NAMALWA (cell line): Measurements from ENCODE around the gene ACY1.
A peak's percentile ranks its signal among the peaks of the same experiment; 100 is the strongest.

Experiments used
- DNase-seq: peaks from one replicate; pipeline ENCODE4 v3.0.0-alpha.2; 2015; ENCODE audit warnings: low spot score

The ACY1 gene

GRCh38 chr3:51963951-51964451 lies 19.3 kb upstream of the ACY1 start:
- no peak for DNase-seq

- no peak for DNase-seq
Observed at GRCh38 chr3:51964521-51964920, 18.8 kb upstream of the ACY1 start.

- DNase-seq = no peak
Observed at GRCh38 chr3:51966016-51966415, 17.3 kb upstream of the ACY1 start.

- DNase-seq = no peak
Observed at GRCh38 chr3:51966486-51966885, 16.8 kb upstream of the ACY1 start.

- DNase-seq = no peak
Observed at GRCh38 chr3:51966922-51967383, 16.4 kb upstream of the ACY1 start.

- no peak for DNase-seq
Observed at GRCh38 chr3:51967384-51968169, 15.8 kb upstream of the ACY1 start, which contains the start of gene PCBP4. Gene PCBP4, minus strand, starts transcription at chr3:51967454. Its CDS starts 6,214 bp downstream, at chr3:51961240.

- no peak for DNase-seq
Observed at GRCh38 chr3:51968170-51968775, 15.1 kb upstream of the ACY1 start.

GRCh38 chr3:51968883-51969678 lies 14.3 kb upstream of the ACY1 start:
- DNase-seq = no peak

GRCh38 chr3:51969841-51970240 lies 13.5 kb upstream of the ACY1 start:
- no peak for DNase-seq

- DNase-seq = no peak
Observed at GRCh38 chr3:51970606-51971300, 12.6 kb upstream of the ACY1 start.

GRCh38 chr3:51971350-51971749 lies 12.0 kb upstream of the ACY1 start:
- DNase-seq = no peak

GRCh38 chr3:51974277-51974962 lies 8.9 kb upstream of the ACY1 start:
- DNase-seq = no peak

- peak; percentile 63 for DNase-seq
Observed at GRCh38 chr3:51974963-51975851, 8.1 kb upstream of the ACY1 start, which contains the start of gene ABHD14A. Gene ABHD14A, plus strand, starts transcription at chr3:51975064. Its CDS starts 72 bp downstream, at chr3:51975136.

- no peak for DNase-seq
Observed at GRCh38 chr3:51975852-51976549, 7.3 kb upstream of the ACY1 start.

GRCh38 chr3:51977446-51978142 lies 5.7 kb upstream of the ACY1 start:
- no peak for DNase-seq

GRCh38 chr3:51978143-51978502 lies 5.2 kb upstream of the ACY1 start:
- no peak for DNase-seq

GRCh38 chr3:51980253-51980652 lies 3.1 kb upstream of the ACY1 start:
- DNase-seq = no peak

- DNase-seq = peak; percentile 51
Observed at GRCh38 chr3:51982352-51982837, 940 bp upstream of the ACY1 start.
